Small intestine (tissue), 7 donors: ENCODE results near the gene DLL1. TPM values are rescaled to one million over a fixed set of nuclear protein-coding genes. Genes with fewer than 3 reads are reported as not detected.

Source experiments
- DNase-seq, 2 donors: peaks; one replicate each; pipeline versions ENCODE4 v3.0.0 to v3.0.0-alpha.2; 2013
- FAIRE-seq: peaks from 2 replicates; lab custom pipeline; 2012; peaks lifted over from hg19 to GRCh38; lab: Jason Lieb, UNC
- H3K27ac ChIP-seq, 3 donors: one replicate each; pipeline ENCODE4 v1.5.1; 2013; ENCODE audit warnings: low read length in 2 of 3, mild to moderate bottlenecking in 2 of 3, control low read depth in 1 of 3, inconsistent platforms in 1 of 3, low read depth in 1 of 3, moderate library complexity in 1 of 3
- H3K27me3 ChIP-seq, 3 donors: one replicate each; pipeline ENCODE4 v1.6.1; 2013; ENCODE audit warnings: low read length in 3 of 3, inconsistent platforms in 1 of 3; ENCODE audit not compliant: control insufficient read depth in 3 of 3, insufficient read depth in 3 of 3
- H3K36me3 ChIP-seq, 3 donors: one replicate each; pipeline ENCODE4 v1.6.1; 2013; ENCODE audit warnings: low read length in 3 of 3, inconsistent platforms in 1 of 3, low read depth in 1 of 3, mild to moderate bottlenecking in 1 of 3, moderate library complexity in 1 of 3; ENCODE audit not compliant: control insufficient read depth in 3 of 3, insufficient read depth in 2 of 3
- H3K4me1 ChIP-seq, 3 donors: one replicate each; pipeline ENCODE4 v1.6.1; 2013; ENCODE audit warnings: low read length in 2 of 3, inconsistent platforms in 1 of 3, low read depth in 1 of 3, mild to moderate bottlenecking in 1 of 3, moderate library complexity in 1 of 3; ENCODE audit not compliant: control insufficient read depth in 3 of 3, insufficient read depth in 2 of 3
- H3K4me3 ChIP-seq, 3 donors: one replicate each; pipeline ENCODE4 v1.5.1; 2013; ENCODE audit warnings: low read length in 3 of 3, control low read depth in 1 of 3, inconsistent platforms in 1 of 3, low read depth in 1 of 3, mild to moderate bottlenecking in 1 of 3, moderate library complexity in 1 of 3
- H3K9me3 ChIP-seq, 2 donors: one replicate each; pipeline ENCODE4 v1.6.1; 2013; ENCODE audit warnings: low read depth in 1 of 2, low read length in 1 of 2; ENCODE audit not compliant: control insufficient read depth in 2 of 2, insufficient read depth in 1 of 2
- WGBS, 3 donors: extraction: QIAGEN DNeasy Blood & Tissue Kit; methylation state at CpG; one replicate each; pipeline ENCODE4 v1.1.7; 2013; 5-methylcytosine and 5-hydroxymethylcytosine counted together
- polyA plus RNA-seq, 4 donors: library from polyadenylated mRNA; stranded (reverse) in 3 of 4; unstranded in 1 of 4; fragments of 200-250 nt in 3 of 4; fragments of 120-200 nt in 1 of 4; gene quantifications; one replicate each; pipeline versions ENCODE4 v1.2.1 to v1.2.3, GENCODE V29; 2013
- donor health status: healthy with polysubstance abuse.
- donor health status: control.
- donor health status: control.
- donor health status: Bipolar disorder and iron deficiency.
- donor health status: healthy.

The DLL1 gene
- polyA plus RNA-seq, 4 donors: 0.81 to 33.4 (median 9.1) TPM

- 93 to 95% (median 94%) methylated on average over 19 of the region's 19 CpGs for WGBS, 3 donors
- DNase-seq: no peak
Observed at GRCh38 chr6:170270984-170271593, 19.8 kb downstream of the DLL1 start.

GRCh38 chr6:170269846-170270541, 20.9 kb downstream of the DLL1 start:
- peak overlapping the region in 2 of 3 donors; percentile 36 to 60 for H3K27ac ChIP-seq
- no peak for DNase-seq
- FAIRE-seq: no peak

More at GRCh38 chr6:170270984-170271593, 19.8 kb downstream of the DLL1 start:
- no peaks in the 10 kb centered on the region for H3K36me3 ChIP-seq
- H3K9me3 ChIP-seq: no peaks in the 10 kb centered on the region
- no peak overlapping the region for H3K4me3 ChIP-seq
- peaks cover 0 to 2% (median 0%) of the 10 kb centered on the region in 3 donors for H3K27me3 ChIP-seq
- no peak for FAIRE-seq
- H3K4me1 ChIP-seq: peaks cover 0 to 13% (median 2%) of the 10 kb centered on the region in 3 donors
- no peak overlapping the region for H3K27ac ChIP-seq

GRCh38 chr6:170269151-170269845, 21.6 kb downstream of the DLL1 start:
- FAIRE-seq (no peak), DNase-seq (peak; percentile 67 to 71)
- Histone ChIP-seq H3K4me1 (peaks cover 0 to 21% (median 2%) of the 10 kb centered on the region in 3 donors), H3K4me3 (no peak overlapping the region), H3K27me3 (peaks cover 0 to 2% (median 0%) of the 10 kb centered on the region in 3 donors), H3K9me3 (no peaks in the 10 kb centered on the region), H3K36me3 (no peaks in the 10 kb centered on the region), H3K27ac (peak overlapping the region in 2 of 3 donors; percentile 36 to 60)
- 37 to 60% (median 54%) methylated on average over 22 of the region's 22 CpGs for WGBS, 3 donors

More at GRCh38 chr6:170269846-170270541, 20.9 kb downstream of the DLL1 start:
- Histone ChIP-seq H3K4me1 (peaks cover 0 to 21% (median 2%) of the 10 kb centered on the region in 3 donors), H3K9me3 (no peaks in the 10 kb centered on the region), H3K27me3 (peaks cover 0 to 2% (median 0%) of the 10 kb centered on the region in 3 donors), H3K36me3 (no peaks in the 10 kb centered on the region), H3K4me3 (no peak overlapping the region)
- 78 to 85% (median 82%) methylated on average over 17 of the region's 17 CpGs for WGBS, 3 donors

GRCh38 chr6:170268216-170269129, 22.4 kb downstream of the DLL1 start:
- 80 to 88% (median 83%) methylated on average over 21 to 22 of the region's 22 CpGs for WGBS, 3 donors
- FAIRE-seq (no peak), DNase-seq (no peak)
- Histone ChIP-seq H3K4me1 (peaks cover 0 to 27% (median 2%) of the 10 kb centered on the region in 3 donors), H3K27me3 (peaks cover 0 to 2% (median 0%) of the 10 kb centered on the region in 3 donors), H3K27ac (peak overlapping the region in 1 of 3 donors; percentile 36), H3K4me3 (no peak overlapping the region), H3K9me3 (no peaks in the 10 kb centered on the region), H3K36me3 (no peaks in the 10 kb centered on the region)

GRCh38 chr6:170267688-170268087, 23.2 kb downstream of the DLL1 start:
- WGBS, 3 donors: 81 to 91% (median 86%) methylated on average over 14 of the region's 14 CpGs
- H3K4me3 ChIP-seq: no peak overlapping the region

GRCh38 chr6:170266061-170266825, 24.6 kb downstream of the DLL1 start:
- H3K9me3 ChIP-seq: no peaks in the 10 kb centered on the region
- H3K27ac ChIP-seq: peak overlapping the region; percentile 2 to 84 (median 64)
- no peaks in the 10 kb centered on the region for H3K27me3 ChIP-seq
- peak; percentile 24 to 52 for DNase-seq
- H3K4me3 ChIP-seq: no peak overlapping the region
- H3K4me1 ChIP-seq: peaks cover 0 to 27% (median 2%) of the 10 kb centered on the region in 3 donors
- WGBS, 3 donors: 48 to 59% (median 53%) methylated on average over 18 of the region's 18 CpGs
- FAIRE-seq: no peak
- H3K36me3 ChIP-seq: no peaks in the 10 kb centered on the region

More at GRCh38 chr6:170267688-170268087, 23.2 kb downstream of the DLL1 start:
- Histone ChIP-seq H3K27me3 (no peaks in the 10 kb centered on the region), H3K27ac (no peak overlapping the region), H3K36me3 (no peaks in the 10 kb centered on the region), H3K9me3 (no peaks in the 10 kb centered on the region), H3K4me1 (peaks cover 0 to 27% (median 2%) of the 10 kb centered on the region in 3 donors)
- no peak for FAIRE-seq
- DNase-seq: no peak

- 11 to 48% (median 33%) methylated on average over 22 of the region's 22 CpGs for WGBS, 3 donors
- FAIRE-seq (no peak), DNase-seq (peak; percentile 88 to 96)
- Histone ChIP-seq H3K36me3 (no peaks in the 10 kb centered on the region), H3K27me3 (no peaks in the 10 kb centered on the region), H3K9me3 (no peaks in the 10 kb centered on the region), H3K27ac (peak overlapping the region; percentile 2 to 84 (median 64)), H3K4me3 (no peak overlapping the region), H3K4me1 (peaks cover 0 to 27% (median 2%) of the 10 kb centered on the region in 3 donors)
Observed at GRCh38 chr6:170265655-170266054, 25.2 kb downstream of the DLL1 start.
